HepG2 (cell line): Measurements from ENCODE around the gene MGST2. TPM values are rescaled to one million over a fixed set of nuclear protein-coding genes. Genes with fewer than 3 reads are reported as not detected.
A peak's percentile ranks its signal among the peaks of the same experiment; 100 is the strongest.

Experiments
- ATAC-seq: fragments of 200-7000 bp; cut with Tn5 transposase; 3 replicates; pipeline ENCODE4 v1.9.1; 2020; ENCODE audit warnings: mild to moderate bottlenecking, moderate library complexity
- BruUV-seq: library from RNA; stranded (reverse); fragments of 400-500 nt; replicated peaks from 2 replicates; lab custom pipeline; 2021; lab: Mats Ljungman, UMichigan
- CTCF ChIA-PET: fragments of 300-600 bp; formaldehyde crosslinking; extraction: SDS; loops from one replicate; lab custom pipeline; 2021; ENCODE audit warnings: low total read pairs, inconsistent platforms, low intra/inter-chr PET ratio; lab: Yijun Ruan, JAX
- POLR2A ChIA-PET: fragments of 350-600 bp; sonication (Branson Sonifier 250); formaldehyde crosslinking; loops from one replicate; lab custom pipeline; 2020; ENCODE audit warnings: antibody characterized with exemption, inconsistent platforms; lab: Yijun Ruan, JAX
- DNase-seq: peaks from one replicate; pipeline ENCODE4 v3.0.0-alpha.2; 2015; ENCODE audit warnings: low spot score
- FAIRE-seq: peaks from 3 replicates; lab custom pipeline; 2011; peaks lifted over from hg19 to GRCh38; lab: Jason Lieb, UNC
- H2AFZ ChIP-seq: one replicate; pipeline ENCODE4 v1.6.1; 2011; ENCODE audit warnings: low read length, inconsistent platforms
- H3K27ac ChIP-seq: fragments of 300-600 bp; 3 replicates; pipeline ENCODE4 v1.8.0; 2011; ENCODE audit warnings: mixed run types, mild to moderate bottlenecking, mixed read lengths, low read length, inconsistent platforms; ENCODE audit not compliant: insufficient read depth; ENCODE audit errors: extremely low read length
- H3K27me3 ChIP-seq, 2 experiments: fragments of 200-600 bp in 1 of 2; 2 replicates in 1 of 2; 3 replicates in 1 of 2; pipeline versions ENCODE4 v1.6.0 to v1.8.0; 2011; ENCODE audit warnings: low read length in 2 of 2, mild to moderate bottlenecking in 2 of 2, moderate library complexity in 2 of 2, inconsistent platforms in 1 of 2; ENCODE audit not compliant: insufficient read depth in 2 of 2, control insufficient read depth in 1 of 2
- H3K36me3 ChIP-seq, 2 experiments: fragments of 200-600 bp in 1 of 2; replicated peaks in 1 of 2; 2 replicates in 1 of 2; 3 replicates in 1 of 2; pipeline versions ENCODE4 v1.5.1 to v1.8.0; 2011; ENCODE audit warnings: low read length in 2 of 2, inconsistent platforms in 1 of 2; ENCODE audit not compliant: insufficient read depth in 2 of 2, control insufficient read depth in 1 of 2
- H3K4me1 ChIP-seq: 2 replicates; pipeline ENCODE4 v1.5.1; 2012; ENCODE audit warnings: low read length, inconsistent platforms; ENCODE audit not compliant: insufficient read depth
- H3K4me2 ChIP-seq: 2 replicates; pipeline ENCODE4 v1.6.0; 2011; ENCODE audit warnings: low read depth, low read length, inconsistent platforms
- H3K4me3 ChIP-seq, 3 experiments: fragments of 200-600 bp in 1 of 3; sonication (generic), shearing (Covaris generic) in 1 of 3; replicated peaks in 1 of 3; 2 replicates each; pipeline ENCODE4 v1.5.1; 2011 to 2016; ENCODE audit warnings: low read length in 3 of 3, inconsistent platforms in 2 of 3, low read depth in 2 of 3, mild to moderate bottlenecking in 2 of 3, control low read depth in 1 of 3, mixed read lengths in 1 of 3; ENCODE audit not compliant: insufficient read depth in 1 of 3
- H3K79me2 ChIP-seq: one replicate; pipeline ENCODE4 v1.6.1; 2011; ENCODE audit warnings: low read length, inconsistent platforms; ENCODE audit not compliant: insufficient read depth
- H3K9ac ChIP-seq: 2 replicates; pipeline ENCODE4 v1.6.0; 2011; ENCODE audit warnings: mild to moderate bottlenecking, low read depth, low read length, inconsistent platforms; ENCODE audit not compliant: insufficient read depth
- H3K9me3 ChIP-seq: 2 replicates; pipeline ENCODE4 v1.5.1; 2012; ENCODE audit warnings: mild to moderate bottlenecking, low read length
- H4K20me1 ChIP-seq: 2 replicates; pipeline ENCODE4 v1.6.0; 2011; ENCODE audit warnings: inconsistent platforms, mild to moderate bottlenecking, low read length, moderate library complexity; ENCODE audit not compliant: insufficient read depth
- ATF7-NPFF ChIP-seq: sonication (generic); formaldehyde crosslinking; IDR thresholded peaks from 2 replicates; pipeline ENCODE4 v1.8.1; 2023; ENCODE audit warnings: mild to moderate bottlenecking, low read depth, missing genetic modification reagents, moderate library complexity
- CCDC6 ChIP-seq: sonication (generic); formaldehyde crosslinking; IDR thresholded peaks from 2 replicates; pipeline ENCODE4 v1.8.1; 2022; ENCODE audit warnings: mild to moderate bottlenecking, missing genetic modification reagents, moderate library complexity
- FIP1L1 ChIP-seq: fragments of 200-400 bp; formaldehyde crosslinking; IDR thresholded peaks from 2 replicates; pipeline ENCODE4 v1.6.1; 2018; ENCODE audit warnings: low read depth, mild to moderate bottlenecking, low read length, moderate library complexity, borderline replicate concordance; ENCODE audit not compliant: insufficient read depth
- FOXA1 ChIP-seq, 2 experiments: fragments of 450-650 bp in 1 of 2; sonication (generic) in 1 of 2; formaldehyde crosslinking in 1 of 2; IDR thresholded peaks; 2 replicates each; pipeline versions ENCODE4 v1.4.0 to v1.6.1; 2016 to 2020; ENCODE audit warnings: missing genetic modification reagents in 1 of 2
- GFI1 ChIP-seq: sonication (generic); formaldehyde crosslinking; IDR thresholded peaks from 2 replicates; pipeline ENCODE4 v1.5.0; 2020; ENCODE audit warnings: missing genetic modification reagents, mild to moderate bottlenecking, borderline replicate concordance
- MED1 ChIP-seq: sonication (generic); formaldehyde crosslinking; IDR thresholded peaks from 2 replicates; pipeline ENCODE4 v1.4.0; 2020; ENCODE audit warnings: missing genetic modification reagents
- MEF2D ChIP-seq: sonication (generic); formaldehyde crosslinking; IDR thresholded peaks from 2 replicates; pipeline ENCODE4 v1.5.1; 2020; ENCODE audit warnings: mild to moderate bottlenecking, missing genetic modification reagents
- NFKB2 ChIP-seq: sonication (generic); formaldehyde crosslinking; IDR thresholded peaks from 2 replicates; pipeline ENCODE4 v1.4.0; 2020; ENCODE audit warnings: missing genetic modification reagents, borderline replicate concordance
- NR2C2 ChIP-seq: sonication (generic); formaldehyde crosslinking; IDR thresholded peaks from 2 replicates; pipeline ENCODE4 v1.4.0; 2020; ENCODE audit warnings: missing genetic modification reagents, mild to moderate bottlenecking, moderate library complexity, borderline replicate concordance
- NR2F1 ChIP-seq, 2 experiments: fragments of 450-650 bp in 1 of 2; formaldehyde crosslinking in 1 of 2; IDR thresholded peaks; 2 replicates each; pipeline versions ENCODE4 v1.5.0 to v1.6.1; 2016 to 2020; ENCODE audit warnings: mild to moderate bottlenecking in 1 of 2, missing compliant biosample characterization in 1 of 2, missing genetic modification reagents in 1 of 2, moderate library complexity in 1 of 2
- PAF1 ChIP-seq: IDR thresholded peaks from 2 replicates; pipeline ENCODE4 v1.6.1; 2016; ENCODE audit warnings: missing genetic modification reagents, missing compliant biosample characterization
- RARA ChIP-seq: IDR thresholded peaks from 2 replicates; pipeline ENCODE4 v1.6.1; 2016; ENCODE audit warnings: missing genetic modification reagents, missing compliant biosample characterization
- SP5 ChIP-seq: IDR thresholded peaks from 2 replicates; pipeline ENCODE4 v1.6.1; 2016; ENCODE audit warnings: low read depth, borderline replicate concordance
- TEAD3 ChIP-seq: optimal IDR thresholded peaks from 2 replicates; pipeline ENCODE3; 2016; ENCODE audit warnings: borderline replicate concordance
- ZFP82 ChIP-seq: sonication (generic); formaldehyde crosslinking; IDR thresholded peaks from 2 replicates; pipeline ENCODE4 v1.5.1; 2020; ENCODE audit warnings: mild to moderate bottlenecking, missing genetic modification reagents, borderline replicate concordance
- ZNF235 ChIP-seq: sonication (generic); formaldehyde crosslinking; IDR thresholded peaks from 2 replicates; pipeline ENCODE4 v1.8.1; 2023; ENCODE audit warnings: mild to moderate bottlenecking, missing genetic modification reagents, borderline replicate concordance
- ZNF615 ChIP-seq: sonication (generic); formaldehyde crosslinking; IDR thresholded peaks from 2 replicates; pipeline ENCODE4 v1.5.0; 2020; ENCODE audit warnings: mild to moderate bottlenecking, missing genetic modification reagents, borderline replicate concordance
- ZNF775 ChIP-seq: sonication (generic); formaldehyde crosslinking; IDR thresholded peaks from 2 replicates; pipeline ENCODE4 v1.4.0; 2020; ENCODE audit warnings: missing genetic modification reagents, mild to moderate bottlenecking, moderate library complexity, borderline replicate concordance
- ZNF790 ChIP-seq: sonication (generic); formaldehyde crosslinking; IDR thresholded peaks from 2 replicates; pipeline ENCODE4 v1.8.0; 2022; ENCODE audit warnings: missing genetic modification reagents, mild to moderate bottlenecking, borderline replicate concordance
- ZNF878 ChIP-seq: sonication (generic); formaldehyde crosslinking; IDR thresholded peaks from 2 replicates; pipeline ENCODE4 v1.8.1; 2023; ENCODE audit warnings: mild to moderate bottlenecking, missing genetic modification reagents, moderate library complexity
- ZSCAN21 ChIP-seq: sonication (generic); formaldehyde crosslinking; IDR thresholded peaks from 2 replicates; pipeline ENCODE4 v1.8.0; 2022; ENCODE audit warnings: mild to moderate bottlenecking, missing genetic modification reagents, moderate library complexity, borderline replicate concordance
- WGBS: methylation state at CpG from one replicate; pipeline ENCODE4 v1.1.6; 2017; ENCODE audit warnings: low lambda C conversion rate; 5-methylcytosine and 5-hydroxymethylcytosine counted together
- in situ Hi-C: cut with HindIII; loops from 2 replicates; pipeline ENCODE4 v1.10.0; 2017; ENCODE audit warnings: low pct_unique_long_range_greater_than_20kb; ENCODE audit not compliant: extremely low pct_ligation_motif_present
- intact Hi-C: fragments of 100-400 bp; cut with micrococcal nuclease; formaldehyde crosslinking; loops from one replicate; pipeline ENCODE4 v1.10.0; 2022; ENCODE audit not compliant: unreplicated experiment
- polyA plus RNA-seq, 8 experiments: library from polyadenylated mRNA; depleted of rRNA in 3 of 8; stranded (reverse) in 7 of 8; unstranded in 1 of 8; fragments of >200 nt; fragmentation: Illumina TruSeq in 4 of 8; extraction: Trizol in 4 of 8; gene quantifications; 2 replicates each; pipeline versions ENCODE4 v1.2.1 to v1.2.3, GENCODE V29; 2011 to 2016; ENCODE audit warnings: low read depth in 4 of 8, missing spikeins in 1 of 8, mixed read lengths in 1 of 8; ENCODE audit not compliant: insufficient read depth in 1 of 8
- total RNA-seq, 5 experiments: library from RNA; depleted of rRNA; stranded (reverse); fragments of >200 nt; fragmentation: Illumina TruSeq; extraction: Trizol; gene quantifications; 2 replicates each; pipeline ENCODE4 v1.2.3, GENCODE V29; 2016; ENCODE audit warnings: low read depth in 1 of 5
- TF ChIP-seq, protein P1 (sequence below): sonication (generic); formaldehyde crosslinking; IDR thresholded peaks from 2 replicates; pipeline ENCODE4 v1.8.1; 2022; ENCODE audit warnings: low read depth, mild to moderate bottlenecking, missing genetic modification reagents

The MGST2 gene
- total and polyA plus RNA-seq, 2 of the 13 experiments (the other 11 are each of a cell fraction or from before 2014, with no cell fraction given): 205 to 416 TPM

DNA sequence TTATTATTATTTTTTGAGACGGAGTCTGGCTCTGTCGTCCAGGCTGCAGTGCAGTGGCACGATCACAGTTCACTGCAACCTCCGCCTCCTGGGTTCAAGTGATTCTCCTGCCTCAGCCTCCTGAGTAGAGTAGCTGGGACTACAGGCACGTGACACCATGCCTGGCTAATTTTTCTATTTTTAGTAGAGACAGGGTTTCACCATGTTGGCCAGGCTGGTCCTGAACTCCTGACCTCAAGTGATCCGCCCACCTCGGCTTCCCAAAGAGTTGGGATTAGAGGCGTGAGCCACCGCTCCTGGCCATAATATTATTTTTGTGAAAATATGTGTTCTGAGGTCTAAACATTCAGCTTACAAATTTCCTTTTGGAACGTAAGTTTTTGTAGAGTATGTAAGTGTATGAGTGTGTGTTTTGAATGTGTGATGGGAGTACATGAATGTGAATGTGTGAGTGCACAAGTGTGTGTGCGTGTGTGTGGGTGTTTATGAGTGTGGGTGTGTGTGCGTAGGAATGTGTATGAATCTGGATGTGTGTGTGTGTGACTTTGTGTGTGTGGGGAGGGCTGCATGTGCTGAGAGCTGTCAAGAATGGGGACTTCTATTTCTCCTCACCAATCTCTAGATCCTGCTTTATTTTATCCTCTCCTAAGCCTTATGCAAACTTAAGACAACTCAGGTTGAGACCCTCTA, 5.7 kb upstream of the MGST2 start:
- Histone ChIP-seq H4K20me1 (no peaks in the 10 kb centered on the region), H3K9me3 (no peaks in the 10 kb centered on the region), H3K36me3 (no peaks in the 10 kb centered on the region), H3K27ac (peak overlapping the region; percentile 81), H3K79me2 (peaks cover 2% of the 10 kb centered on the region), H3K4me3 (peak overlapping the region in 1 of 3 experiments; percentile 21; a peak in 1 of 6 replicates), H2AFZ (no peak overlapping the region), H3K4me1 (peaks cover 96% of the 10 kb centered on the region), H3K4me2 (peak overlapping the region; percentile 56), H3K27me3 (no peaks in the 10 kb centered on the region), H3K9ac (peak overlapping the region; percentile 22)
- intact Hi-C loops (loop anchor here (5.0 to 10.0 kb wide), 2 partner anchors 185 to 667 kb away; no protein-coding TSS in a partner anchor), in situ Hi-C loops (loop anchor here (5.0 kb wide), 2 partner anchors 82 to 592 kb away; no protein-coding TSS in a partner anchor)
- POLR2A ChIA-PET: interaction anchor here (1.0 kb wide), 1 partner anchor 22 kb away, joined by 4 read pairs; no protein-coding TSS in a partner anchor
- ATAC-seq (no peak), DNase-seq (no peak), FAIRE-seq (no peak)
- 64% methylated on average over 12 of the region's 12 CpGs for WGBS
- BruUV-seq: no TSS peak
- CTCF ChIA-PET: no interaction called here
- TF ChIP-seq NR2F1 (CRISPR knock-in tag; IDR thresholded peaks at IDR 0.05): 0 out of 4 replicates have a peak, but pooled peaks of 1 of the 2 experiments have one; percentile 18
- peak; percentile 31; the same call in 1 of the 2 replicates for TF ChIP-seq MED1 (CRISPR knock-in tag)
- TF ChIP-seq PAF1 (CRISPR knock-in tag): no peak
- peak; percentile 1 for TF ChIP-seq TEAD3 (CRISPR knock-in tag)
- TF ChIP-seq FOXA1 (IDR thresholded peaks at IDR 0.05): no peak
- no peak for TF ChIP-seq FOXA1 (CRISPR knock-in tag; IDR thresholded peaks at IDR 0.05)
- no peak for TF ChIP-seq ZNF235 (CRISPR knock-in tag)
- no peak for TF ChIP-seq NFKB2 (CRISPR knock-in tag)
- TF ChIP-seq ZSCAN21 (CRISPR knock-in tag): no peak
- TF ChIP-seq, protein P1, sequence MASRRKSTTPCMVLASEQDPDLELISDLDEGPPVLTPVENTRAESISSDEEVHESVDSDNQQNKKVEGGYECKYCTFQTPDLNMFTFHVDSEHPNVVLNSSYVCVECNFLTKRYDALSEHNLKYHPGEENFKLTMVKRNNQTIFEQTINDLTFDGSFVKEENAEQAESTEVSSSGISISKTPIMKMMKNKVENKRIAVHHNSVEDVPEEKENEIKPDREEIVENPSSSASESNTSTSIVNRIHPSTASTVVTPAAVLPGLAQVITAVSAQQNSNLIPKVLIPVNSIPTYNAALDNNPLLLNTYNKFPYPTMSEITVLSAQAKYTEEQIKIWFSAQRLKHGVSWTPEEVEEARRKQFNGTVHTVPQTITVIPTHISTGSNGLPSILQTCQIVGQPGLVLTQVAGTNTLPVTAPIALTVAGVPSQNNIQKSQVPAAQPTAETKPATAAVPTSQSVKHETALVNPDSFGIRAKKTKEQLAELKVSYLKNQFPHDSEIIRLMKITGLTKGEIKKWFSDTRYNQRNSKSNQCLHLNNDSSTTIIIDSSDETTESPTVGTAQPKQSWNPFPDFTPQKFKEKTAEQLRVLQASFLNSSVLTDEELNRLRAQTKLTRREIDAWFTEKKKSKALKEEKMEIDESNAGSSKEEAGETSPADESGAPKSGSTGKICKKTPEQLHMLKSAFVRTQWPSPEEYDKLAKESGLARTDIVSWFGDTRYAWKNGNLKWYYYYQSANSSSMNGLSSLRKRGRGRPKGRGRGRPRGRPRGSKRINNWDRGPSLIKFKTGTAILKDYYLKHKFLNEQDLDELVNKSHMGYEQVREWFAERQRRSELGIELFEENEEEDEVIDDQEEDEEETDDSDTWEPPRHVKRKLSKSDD (CRISPR knock-in tag): no peak
- TF ChIP-seq ATF7-NPFF: no peak
- peak; percentile 83 for TF ChIP-seq MEF2D (CRISPR knock-in tag)
- TF ChIP-seq RARA: peak; percentile 50; the same call in 1 of the 2 replicates
- TF ChIP-seq ZNF775: no peak
- TF ChIP-seq ZNF790: no peak
- no peak for TF ChIP-seq ZNF615 (CRISPR knock-in tag)
- no peak for TF ChIP-seq CCDC6 (CRISPR knock-in tag)
- no peak for TF ChIP-seq FIP1L1
- TF ChIP-seq ZFP82 (CRISPR knock-in tag): no peak
- no peak for TF ChIP-seq SP5 (CRISPR knock-in tag)
- 0 out of 2 replicates have a peak, but pooled peaks have one; percentile 29 for TF ChIP-seq NR2C2 (CRISPR knock-in tag)
- no peak for TF ChIP-seq GFI1 (CRISPR knock-in tag)
- TF ChIP-seq ZNF878 (CRISPR knock-in tag): no peak
